ENCODE data around the gene FGFRL1. TPM values are rescaled to one million over a fixed set of nuclear protein-coding genes. Genes with fewer than 3 reads are reported as not detected.

FGFRL1 gene
- total RNA-seq, 1 experiment from 2014 or later, result 26.1 TPM

DNA sequence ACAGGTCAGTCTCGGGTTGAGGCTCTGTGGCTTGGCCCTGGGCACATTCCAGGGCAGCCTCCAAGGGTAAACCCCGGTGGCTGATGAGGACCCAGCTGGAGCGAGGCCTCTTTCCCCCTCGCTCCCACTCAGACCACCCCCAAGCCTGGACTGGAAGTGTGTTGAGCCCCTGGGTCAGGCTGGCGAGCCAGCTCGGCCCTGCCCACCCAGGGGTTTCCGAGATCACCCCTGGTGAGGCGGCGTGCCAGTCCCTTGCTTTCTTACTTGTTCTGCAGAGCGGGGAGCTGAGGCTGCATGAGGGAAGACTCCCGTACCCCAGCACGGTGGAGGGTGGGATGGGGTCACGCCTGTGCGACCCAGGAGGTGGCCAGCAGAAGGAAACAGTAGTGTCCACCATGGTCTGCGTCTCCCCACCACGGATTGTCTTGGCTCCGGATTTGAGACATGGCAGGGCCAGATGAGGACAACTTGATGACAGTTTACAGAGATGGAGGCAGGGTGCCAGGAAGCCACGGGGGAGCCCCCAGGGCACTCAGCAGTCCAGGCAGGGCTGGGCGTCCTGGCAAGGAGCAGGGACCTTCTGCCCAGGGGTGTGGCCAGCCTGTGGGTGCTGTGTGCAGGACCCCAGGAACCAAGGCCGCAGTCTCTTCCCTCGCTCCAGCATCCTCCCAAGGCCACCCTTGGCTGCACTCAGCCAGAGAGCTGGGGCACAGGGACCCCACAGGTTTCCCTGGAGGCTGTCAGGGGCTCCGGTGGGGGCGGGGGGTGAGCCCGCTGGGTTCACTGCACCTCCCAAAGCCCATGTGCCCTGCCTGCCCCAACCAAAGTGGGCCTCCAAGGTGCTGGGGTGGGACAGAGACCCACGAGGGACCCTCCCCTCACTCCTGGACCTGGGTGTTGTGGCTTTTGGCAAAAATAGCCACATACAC is 6.6 kb upstream of the FGFRL1 start:
- H2BK15ac ChIP-seq (ENCODE audit: low read depth, low read length), result no peak overlapping the region
- Mint-ChIP-seq H3K4me1 (peaks cover 8 to 9% of the 10 kb centered on the region in 2 experiments), H3K9me3 (peaks cover 3 to 13% of the 10 kb centered on the region in 2 experiments; a peak in 4 of 5 replicates), H3K36me3 (ENCODE audit: insufficient read depth in 1 of 3, low read depth in 3 of 3) (no peaks in the 10 kb centered on the region), H3K4me3 (peak overlapping the region in 1 of 2 experiments; percentile 62; a peak in 1 of 5 replicates), H3K27me3 (ENCODE audit: low read depth) (peaks cover 84% of the 10 kb centered on the region), H3K27ac (no peak overlapping the region)
- TF ChIP-seq, protein P1, sequence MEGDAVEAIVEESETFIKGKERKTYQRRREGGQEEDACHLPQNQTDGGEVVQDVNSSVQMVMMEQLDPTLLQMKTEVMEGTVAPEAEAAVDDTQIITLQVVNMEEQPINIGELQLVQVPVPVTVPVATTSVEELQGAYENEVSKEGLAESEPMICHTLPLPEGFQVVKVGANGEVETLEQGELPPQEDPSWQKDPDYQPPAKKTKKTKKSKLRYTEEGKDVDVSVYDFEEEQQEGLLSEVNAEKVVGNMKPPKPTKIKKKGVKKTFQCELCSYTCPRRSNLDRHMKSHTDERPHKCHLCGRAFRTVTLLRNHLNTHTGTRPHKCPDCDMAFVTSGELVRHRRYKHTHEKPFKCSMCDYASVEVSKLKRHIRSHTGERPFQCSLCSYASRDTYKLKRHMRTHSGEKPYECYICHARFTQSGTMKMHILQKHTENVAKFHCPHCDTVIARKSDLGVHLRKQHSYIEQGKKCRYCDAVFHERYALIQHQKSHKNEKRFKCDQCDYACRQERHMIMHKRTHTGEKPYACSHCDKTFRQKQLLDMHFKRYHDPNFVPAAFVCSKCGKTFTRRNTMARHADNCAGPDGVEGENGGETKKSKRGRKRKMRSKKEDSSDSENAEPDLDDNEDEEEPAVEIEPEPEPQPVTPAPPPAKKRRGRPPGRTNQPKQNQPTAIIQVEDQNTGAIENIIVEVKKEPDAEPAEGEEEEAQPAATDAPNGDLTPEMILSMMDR (conservative IDR thresholded peaks at IDR 0.05), result no peak
- no peak overlapping the region for H3K56ac ChIP-seq (ENCODE audit: insufficient read length, low read depth, low read length)
- H4K20me1 ChIP-seq (ENCODE audit: control insufficient read depth, insufficient read depth, insufficient read length), result no peaks in the 10 kb centered on the region
- H3K23ac ChIP-seq (ENCODE audit: insufficient read length, low read depth, low read length), result no peak overlapping the region
- no peak overlapping the region for H2BK5ac ChIP-seq (ENCODE audit: insufficient read length, low read length)
- H3K9ac ChIP-seq (ENCODE audit: extremely low read depth, insufficient read length, low read length), result no peak overlapping the region
- H3K79me2 ChIP-seq (ENCODE audit: insufficient read depth, low read length), result no peaks in the 10 kb centered on the region
- no peak overlapping the region for H4K5ac ChIP-seq (ENCODE audit: insufficient read length, low read depth, low read length)
- H3K4me1 ChIP-seq (ENCODE audit: insufficient read depth, low read length), result no peaks in the 10 kb centered on the region
- H3K79me1 ChIP-seq (ENCODE audit: insufficient read depth, low read depth, low read length, poor library complexity, severe bottlenecking), result no peaks in the 10 kb centered on the region
- H3K14ac ChIP-seq (ENCODE audit: insufficient read depth, low read length), result no peak overlapping the region; the same call in 1 of the 2 replicates
- peaks cover 16% of the 10 kb centered on the region for H3K23me2 ChIP-seq (ENCODE audit: insufficient read length, low read depth, low read length, poor library complexity, severe bottlenecking)
- no peak overlapping the region for H3K27ac ChIP-seq (ENCODE audit: insufficient read length, low read depth, low read length)
- no peak overlapping the region for H2BK120ac ChIP-seq (ENCODE audit: low read depth, low read length, poor library complexity, severe bottlenecking)
- no peak overlapping the region for H2AK5ac ChIP-seq (ENCODE audit: insufficient read length, low read length)
- H4K8ac ChIP-seq (replicated peaks; ENCODE audit: insufficient read length, low read depth, low read length), result no peak overlapping the region
- WGBS (ENCODE audit: extremely low coverage, insufficient read length, low lambda C conversion rate), result no CpG with 5 or more reads among the region's 25 CpGs
- no peak overlapping the region for H4K91ac ChIP-seq (ENCODE audit: insufficient read length, low read depth, low read length)
- H3K18ac ChIP-seq (ENCODE audit: insufficient read length, low read depth, low read length), result no peak overlapping the region
- H3T11ph ChIP-seq (ENCODE audit: low read length), result no peak overlapping the region
- H2AFZ ChIP-seq (ENCODE audit: low read length), result no peak overlapping the region
- H3K9me3 ChIP-seq (ENCODE audit: control insufficient read depth, low read depth, low read length), result no peaks in the 10 kb centered on the region
- no peak overlapping the region for H2BK12ac ChIP-seq (ENCODE audit: insufficient read length, low read depth, low read length)
- no peak overlapping the region for H2BK20ac ChIP-seq (ENCODE audit: low read depth, low read length, poor library complexity, severe bottlenecking)
- H3K27me3 ChIP-seq (ENCODE audit: insufficient read depth, low read length), result peaks cover 36% of the 10 kb centered on the region; the same call in 1 of the 2 replicates
- no peak overlapping the region for H3K4me2 ChIP-seq (ENCODE audit: insufficient read depth, insufficient read length, low read length)
- no peak overlapping the region for H3K4ac ChIP-seq (ENCODE audit: low read depth, low read length)
- no peak for DNase-seq

Data from H9 (cell line).